ENCODE measurements around the gene FGB. TPM values are rescaled to one million over a fixed set of nuclear protein-coding genes. Genes with fewer than 3 reads are reported as not detected.

The FGB gene
- total RNA-seq, 1 experiment from 2014 or later, result 29.4 TPM

- no peak for TF ChIP-seq CTCF (IDR thresholded peaks at IDR 0.05; ENCODE audit: insufficient read depth in 1 of 2, low read depth in 1 of 2, low read length in 1 of 2, severe bottlenecking in 1 of 2, unreplicated experiment in 1 of 2)
- Mint-ChIP-seq H3K27me3 (ENCODE audit: insufficient read depth, unreplicated experiment) (no peaks in the 10 kb centered on the region), H3K9me3 (ENCODE audit: unreplicated experiment) (no peaks in the 10 kb centered on the region), H3K36me3 (ENCODE audit: insufficient read depth, unreplicated experiment) (no peaks in the 10 kb centered on the region), H3K4me3 (ENCODE audit: unreplicated experiment) (no peak overlapping the region), H3K4me1 (ENCODE audit: low read depth, unreplicated experiment) (peaks cover 22% of the 10 kb centered on the region), H3K27ac (ENCODE audit: unreplicated experiment) (peak overlapping the region; percentile 77)
- no peaks in the 10 kb centered on the region for H3K9me3 ChIP-seq
- H3K27me3 ChIP-seq (replicated peaks; ENCODE audit: control insufficient read depth, insufficient read depth, low read length), result no peaks in the 10 kb centered on the region; the same call in 1 of the 2 replicates
- no peak overlapping the region for H3K4me3 ChIP-seq (ENCODE audit: low read depth, low read length)
- ChIA-PET POLR2A (interaction anchor here (1.0 to 1.4 kb wide), 2 partner anchors 53 to 59 kb away, joined by 3 to 4 read pairs; partner anchors contain the start of gene FGG), CTCF (interaction anchor here (0.8 to 3.1 kb wide), 12 partner anchors 9 to 80 kb away, joined by 3 to 251 read pairs (median 5); partner anchors contain the start of genes FGA, FGG and PLRG1)
- H3K36me3 ChIP-seq (ENCODE audit: control insufficient read depth, insufficient read depth, low read length), result no peaks in the 10 kb centered on the region
- H3K4me1 ChIP-seq, result peaks cover 35% of the 10 kb centered on the region
- intact Hi-C loops (cut with micrococcal nuclease; ENCODE audit: unreplicated experiment), result loop anchor here (1.0 kb wide), 3 partner anchors 9 to 63 kb away; partner anchors contain the start of gene PLRG1
- no peak for DNase-seq
- no TSS peak for BruUV-seq (replicated peaks)
Measured at GRCh38 chr4:154559141-154559493, 3.7 kb upstream of the FGB start.

GRCh38 chr4:154559494-154560418 is 3.1 kb upstream of the FGB start:
- Mint-ChIP-seq H3K27ac (ENCODE audit: unreplicated experiment) (peak overlapping the region; percentile 77), H3K27me3 (ENCODE audit: insufficient read depth, unreplicated experiment) (no peaks in the 10 kb centered on the region), H3K9me3 (ENCODE audit: unreplicated experiment) (no peaks in the 10 kb centered on the region), H3K4me3 (ENCODE audit: unreplicated experiment) (no peak overlapping the region), H3K4me1 (ENCODE audit: low read depth, unreplicated experiment) (peaks cover 22% of the 10 kb centered on the region), H3K36me3 (ENCODE audit: insufficient read depth, unreplicated experiment) (no peaks in the 10 kb centered on the region)
- no peaks in the 10 kb centered on the region; the same call in 1 of the 2 replicates for H3K27me3 ChIP-seq (replicated peaks; ENCODE audit: control insufficient read depth, insufficient read depth, low read length)
- ChIA-PET POLR2A (interaction anchor here (0.7 to 1.4 kb wide), 4 partner anchors 10 to 59 kb away, joined by 3 to 6 read pairs (median 4); partner anchors contain the start of genes FGG and PLRG1), CTCF (interaction anchor here (0.8 to 3.1 kb wide), 13 partner anchors 9 to 79 kb away, joined by 3 to 251 read pairs (median 3); partner anchors contain the start of genes FGA, FGG and PLRG1)
- peak; percentile 69 to 73 for DNase-seq
- TF ChIP-seq CTCF (IDR thresholded peaks at IDR 0.05; ENCODE audit: insufficient read depth in 1 of 2, low read depth in 1 of 2, low read length in 1 of 2, severe bottlenecking in 1 of 2, unreplicated experiment in 1 of 2), result peak; percentile 68 to 79
- no peaks in the 10 kb centered on the region for H3K36me3 ChIP-seq (ENCODE audit: control insufficient read depth, insufficient read depth, low read length)
- intact Hi-C loops (cut with micrococcal nuclease; ENCODE audit: unreplicated experiment), result loop anchor here (1.0 kb wide), 6 partner anchors 9 to 63 kb away; partner anchors contain the start of genes FGA and PLRG1
- no TSS peak for BruUV-seq (replicated peaks)
- peaks cover 37% of the 10 kb centered on the region for H3K4me1 ChIP-seq
- H3K4me3 ChIP-seq (ENCODE audit: low read depth, low read length), result no peak overlapping the region
- H3K9me3 ChIP-seq, result no peaks in the 10 kb centered on the region

DNA sequence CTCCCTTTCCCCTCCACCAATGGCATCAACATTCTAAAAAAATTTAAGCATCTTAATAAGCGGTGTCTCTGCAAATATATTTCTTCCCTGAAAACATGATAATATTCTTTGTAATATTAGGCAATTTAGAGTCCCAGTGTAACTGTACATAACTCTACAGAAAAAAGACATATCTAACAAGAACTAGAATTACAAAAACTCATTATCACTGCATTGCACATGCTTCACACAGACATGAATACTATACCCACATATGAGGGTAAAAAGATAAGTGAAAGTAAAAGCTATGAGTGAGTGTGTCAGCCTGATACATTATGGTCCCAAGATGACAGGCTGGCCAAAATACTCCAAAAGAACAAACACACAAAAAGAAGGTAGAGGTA is 2.4 kb upstream of the FGB start:
- Mint-ChIP-seq H3K9me3 (ENCODE audit: unreplicated experiment) (no peaks in the 10 kb centered on the region), H3K4me3 (ENCODE audit: unreplicated experiment) (no peak overlapping the region), H3K4me1 (ENCODE audit: low read depth, unreplicated experiment) (peaks cover 22% of the 10 kb centered on the region), H3K27ac (ENCODE audit: unreplicated experiment) (no peak overlapping the region), H3K36me3 (ENCODE audit: insufficient read depth, unreplicated experiment) (no peaks in the 10 kb centered on the region), H3K27me3 (ENCODE audit: insufficient read depth, unreplicated experiment) (no peaks in the 10 kb centered on the region)
- TF ChIP-seq CTCF (IDR thresholded peaks at IDR 0.05; ENCODE audit: insufficient read depth in 1 of 2, low read depth in 1 of 2, low read length in 1 of 2, severe bottlenecking in 1 of 2, unreplicated experiment in 1 of 2), result no peak
- no peak for DNase-seq
- H3K9me3 ChIP-seq, result no peaks in the 10 kb centered on the region
- no peak overlapping the region for H3K4me3 ChIP-seq (ENCODE audit: low read depth, low read length)
- no TSS peak for BruUV-seq (replicated peaks)
- ChIA-PET CTCF (interaction anchor here (1.2 to 3.1 kb wide), 7 partner anchors 12 to 62 kb away, joined by 3 to 251 read pairs (median 8); partner anchors contain the start of genes FGA and FGG), POLR2A (interaction anchor here (0.7 to 0.9 kb wide), 2 partner anchors 10 to 48 kb away, joined by 3 to 6 read pairs; partner anchors contain the start of gene PLRG1)
- peaks cover 37% of the 10 kb centered on the region for H3K4me1 ChIP-seq
- intact Hi-C loops (cut with micrococcal nuclease; ENCODE audit: unreplicated experiment), result loop anchor here (1.0 kb wide), 3 partner anchors 17 to 38 kb away; partner anchors contain the start of gene FGA
- H3K27me3 ChIP-seq (replicated peaks; ENCODE audit: control insufficient read depth, insufficient read depth, low read length), result no peaks in the 10 kb centered on the region; the same call in 1 of the 2 replicates
- no peaks in the 10 kb centered on the region for H3K36me3 ChIP-seq (ENCODE audit: control insufficient read depth, insufficient read depth, low read length)

Measured in Caco-2 (cell line).